Endothelial cell of umbilical vein (primary cell): ENCODE data around the gene UBXN1. TPM values are rescaled to one million over a fixed set of nuclear protein-coding genes. Genes with fewer than 3 reads are reported as not detected.
A peak's percentile ranks its signal among the peaks of the same experiment; 100 is the strongest.

Source experiments
- Bru-seq: library from RNA; stranded (reverse); fragments of 400-500 nt; gene quantifications from one replicate; lab custom pipeline; 2021; lab: Mats Ljungman, UMichigan
- BruChase-seq, 2 experiments: library from RNA; stranded (reverse); fragments of 400-500 nt; gene quantifications; one replicate each; lab custom pipeline; 2021; lab: Mats Ljungman, UMichigan
- BruUV-seq: library from RNA; stranded (reverse); fragments of 400-500 nt; replicated peaks from 2 replicates; lab custom pipeline; 2021; lab: Mats Ljungman, UMichigan
- CTCF ChIA-PET: fragments of 300-600, 350-600 bp; sonication (Branson Sonifier 250); formaldehyde crosslinking; loops from one replicate; lab custom pipeline; 2021; ENCODE audit warnings: antibody characterized with exemption, inconsistent platforms; lab: Charles Lee
- POLR2A ChIA-PET: fragments of 300-600, 350-600 bp; sonication (Branson Sonifier 250); formaldehyde crosslinking; loops from one replicate; lab custom pipeline; 2021; ENCODE audit warnings: antibody characterized with exemption, inconsistent platforms; lab: Charles Lee
- DNase-seq: peaks from one replicate; pipeline ENCODE4 v3.0.0-alpha.2; 2011; ENCODE audit warnings: low read depth, low spot score
- FAIRE-seq: peaks from 2 replicates; lab custom pipeline; 2011; peaks lifted over from hg19 to GRCh38; lab: Jason Lieb, UNC
- H2AFZ ChIP-seq: 2 replicates; pipeline ENCODE4 v1.6.0; 2012; ENCODE audit warnings: low read depth, low read length, control low read depth, inconsistent platforms
- H3K27ac ChIP-seq: 2 replicates; pipeline ENCODE4 v1.5.1; 2011; ENCODE audit warnings: low read depth, mild to moderate bottlenecking, control low read depth, low read length, moderate library complexity; ENCODE audit not compliant: insufficient read depth
- H3K27me3 ChIP-seq, 2 experiments: 2 replicates each; pipeline versions ENCODE4 v1.6.0 to v1.6.1; 2011; ENCODE audit warnings: low read length in 2 of 2, mixed read lengths in 1 of 2; ENCODE audit not compliant: control insufficient read depth in 2 of 2, insufficient read depth in 2 of 2
- H3K36me3 ChIP-seq, 2 experiments: 2 replicates in 1 of 2; 3 replicates in 1 of 2; pipeline ENCODE4 v1.5.1; 2011; ENCODE audit warnings: low read length in 2 of 2, mild to moderate bottlenecking in 1 of 2, moderate library complexity in 1 of 2; ENCODE audit not compliant: control insufficient read depth in 2 of 2, insufficient read depth in 2 of 2; ENCODE audit errors: extremely low read depth in 1 of 2
- H3K4me1 ChIP-seq: 3 replicates; pipeline ENCODE4 v1.5.1; 2011; ENCODE audit warnings: mild to moderate bottlenecking, low read length; ENCODE audit not compliant: control insufficient read depth, insufficient read depth; ENCODE audit errors: extremely low read depth
- H3K4me2 ChIP-seq: 2 replicates; pipeline ENCODE4 v1.6.1; 2011; ENCODE audit warnings: low read length, control low read depth, mixed read lengths; ENCODE audit not compliant: insufficient read depth
- H3K4me3 ChIP-seq, 3 experiments: fragments of 200-600 bp in 1 of 3; sonication (generic), shearing (Covaris generic) in 1 of 3; replicated peaks in 1 of 3; 2 replicates each; pipeline ENCODE4 v1.5.1; 2011 to 2016; ENCODE audit warnings: control low read depth in 3 of 3, low read length in 3 of 3, mild to moderate bottlenecking in 2 of 3, inconsistent platforms in 1 of 3, low read depth in 1 of 3, moderate library complexity in 1 of 3; ENCODE audit not compliant: insufficient read depth in 1 of 3
- H3K79me2 ChIP-seq: 2 replicates; pipeline ENCODE4 v1.6.0; 2012; ENCODE audit warnings: low read length, inconsistent platforms; ENCODE audit not compliant: control insufficient read depth, insufficient read depth
- H3K9ac ChIP-seq: replicated peaks from 2 replicates; pipeline ENCODE3; 2011; ENCODE audit warnings: low read length, control low read depth; ENCODE audit not compliant: insufficient read depth; ENCODE audit errors: extremely low read depth
- H3K9me1 ChIP-seq: replicated peaks from 3 replicates; pipeline ENCODE4 v1.6.0; 2011; ENCODE audit warnings: mild to moderate bottlenecking, low read length; ENCODE audit not compliant: control insufficient read depth, insufficient read depth; ENCODE audit errors: extremely low read depth
- H3K9me3 ChIP-seq: replicated peaks from 2 replicates; pipeline ENCODE4 v1.5.1; 2012; ENCODE audit warnings: low read length, inconsistent platforms; ENCODE audit not compliant: control insufficient read depth, insufficient read depth
- H4K20me1 ChIP-seq: replicated peaks from 2 replicates; pipeline ENCODE3; 2011; ENCODE audit warnings: mild to moderate bottlenecking, low read length; ENCODE audit not compliant: control insufficient read depth, insufficient read depth; ENCODE audit errors: extremely low read depth
- CTCF ChIP-seq, 2 donors: IDR thresholded peaks; 1 replicate in 1 of 2; 2 replicates in 1 of 2; pipeline ENCODE4 v1.5.1; 2011; ENCODE audit warnings: low read length in 2 of 2, mild to moderate bottlenecking in 2 of 2, moderate library complexity in 2 of 2, control low read depth in 1 of 2, inconsistent platforms in 1 of 2, low read depth in 1 of 2; ENCODE audit not compliant: insufficient read depth in 1 of 2; ENCODE audit errors: extremely low read depth in 1 of 2
- GATA2 ChIP-seq: IDR thresholded peaks from 2 replicates; pipeline ENCODE4 v1.7.0; 2011; ENCODE audit warnings: low read depth, mild to moderate bottlenecking, moderate library complexity, mixed read lengths, low read length; ENCODE audit not compliant: insufficient read length, insufficient read depth
- JUN ChIP-seq: IDR thresholded peaks from 2 replicates; pipeline ENCODE4 v1.6.1; 2011; ENCODE audit warnings: borderline replicate concordance, low read depth; ENCODE audit not compliant: insufficient read length, insufficient read depth
- MYC ChIP-seq: IDR thresholded peaks from one replicate; pipeline ENCODE4 v1.6.1; 2011; ENCODE audit warnings: mild to moderate bottlenecking, low read depth, low read length
- POLR2A ChIP-seq: IDR thresholded peaks from 2 replicates; pipeline ENCODE4 v1.6.1; 2012; ENCODE audit warnings: low read depth, mild to moderate bottlenecking, control low read depth, low read length
- POLR2AphosphoS5 ChIP-seq: IDR thresholded peaks from 2 replicates; pipeline ENCODE4 v1.6.1; 2012; ENCODE audit warnings: low read depth, mild to moderate bottlenecking, control low read depth, low read length, moderate library complexity; ENCODE audit not compliant: insufficient read depth
- dilution Hi-C: fragments of 300-500 bp; cut with MboI; formaldehyde crosslinking; loops from one replicate; pipeline ENCODE4 v1.15.0; 2019; ENCODE audit warnings: low sequenced_read_pairs; ENCODE audit not compliant: extremely low pct_ligation_motif_present
- intact Hi-C: fragments of 100-400 bp; cut with micrococcal nuclease; formaldehyde crosslinking; loops from one replicate; pipeline ENCODE4 v1.10.0; 2022
- long read RNA-seq: library from polyadenylated mRNA; stranded (forward); transcript quantifications from one replicate; pipeline ENCODE4 v2.0.0, GENCODE V29; 2021
- polyA minus RNA-seq, 3 experiments: library from RNA; depleted of rRNA, polyadenylated mRNA; stranded (reverse); fragments of >200 nt; gene quantifications; 1 replicate in 1 of 3; 2 replicates in 2 of 3; pipeline ENCODE4 v1.2.3, GENCODE V29; 2011
- polyA plus RNA-seq, 4 experiments: library from polyadenylated mRNA; depleted of rRNA in 3 of 4; stranded (reverse) in 3 of 4; unstranded in 1 of 4; fragments of >200 nt; gene quantifications; 2 replicates each; pipeline versions ENCODE4 v1.2.1 to v1.2.3, GENCODE V29; 2011 to 2012; ENCODE audit warnings: missing spikeins in 1 of 4
- total RNA-seq: library from RNA; stranded (reverse); gene quantifications from 2 replicates; pipeline ENCODE4 v1.2.3, GENCODE V29; 2021
- TF ChIP-seq, protein P1 (sequence below): IDR thresholded peaks from 2 replicates; pipeline ENCODE4 v1.6.1; 2011; ENCODE audit not compliant: insufficient read depth, insufficient read length

UBXN1 gene, protein sequence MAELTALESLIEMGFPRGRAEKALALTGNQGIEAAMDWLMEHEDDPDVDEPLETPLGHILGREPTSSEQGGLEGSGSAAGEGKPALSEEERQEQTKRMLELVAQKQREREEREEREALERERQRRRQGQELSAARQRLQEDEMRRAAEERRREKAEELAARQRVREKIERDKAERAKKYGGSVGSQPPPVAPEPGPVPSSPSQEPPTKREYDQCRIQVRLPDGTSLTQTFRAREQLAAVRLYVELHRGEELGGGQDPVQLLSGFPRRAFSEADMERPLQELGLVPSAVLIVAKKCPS
- total RNA-seq (112 and 113 TPM in 2 replicates), polyA plus RNA-seq (105 and 114 TPM in 2 replicates), polyA minus RNA-seq (41.0 and 42.1 TPM in 2 replicates), Bru-seq, nascent RNA (percentile 80 among the genes with signal in this experiment), BruChase-seq, experiment 1, labeled RNA remaining after a 6-hour chase (percentile 96 among the genes with signal in this experiment), BruChase-seq, experiment 2, labeled RNA remaining after a 2-hour chase (percentile 92 among the genes with signal in this experiment)
- 98.7 and 120 TPM in 2 replicates for polyA plus RNA-seq (2011; cell fraction: cytosol; rRNA removed)
- polyA plus RNA-seq (2011; cell fraction: nucleus; rRNA removed), result 148 and 194 TPM in 2 replicates
- polyA plus RNA-seq (2012), result 92.3 and 141 TPM in 2 replicates
- 62.7 TPM for polyA minus RNA-seq (2011; cell fraction: cytosol; rRNA and poly(A)+ RNA removed)
- 31.2 and 41.0 TPM in 2 replicates for polyA minus RNA-seq (2011; cell fraction: nucleus; rRNA and poly(A)+ RNA removed)
- long read RNA-seq, transcript UBXN1-217 (10 exons, 943 nt), result minor isoform, 12 of 552 reads
- long read RNA-seq, transcript UBXN1-202 (9 exons, 1,153 nt), result major isoform, 350 of 552 reads
- long read RNA-seq, transcript UBXN1-206 (8 exons, 1,257 nt), result minor isoform, 12 of 552 reads
- long read RNA-seq, partial matches to known transcripts, result 149 of 552 reads
- long read RNA-seq, other reads (novel, unspliced or antisense), result 24 of 552 reads

GRCh38 chr11:62678770-62679696, at the start of gene UBXN1:
Gene UBXN1, minus strand, starts transcription at chr11:62679073. Its CDS starts 150 bp downstream, at chr11:62678923.
- Histone ChIP-seq H3K27ac (peak within 1 kb of the TSS; percentile 74), H3K36me3 (peaks cover 0 to 17% of the 10 kb centered on the region in 2 experiments), H3K79me2 (peaks cover 16% of the 10 kb centered on the region), H3K27me3 (no peaks in the 10 kb centered on the region), H3K9ac (peak within 1 kb of the TSS; percentile 85), H3K4me2 (peak within 1 kb of the TSS; percentile 71), H4K20me1 (no peaks in the 10 kb centered on the region), H3K9me3 (no peaks in the 10 kb centered on the region), H2AFZ (peak within 1 kb of the TSS; percentile 72), H3K4me1 (peaks cover 11% of the 10 kb centered on the region), H3K9me1 (no peaks in the 10 kb centered on the region), H3K4me3 (peak within 1 kb of the TSS; percentile 76 to 93 (median 79))
- ChIA-PET POLR2A (interaction anchor here (0.6 to 3.2 kb wide), 3 partner anchors 14 to 160 kb away, joined by 3 to 33 read pairs (median 4); partner anchors contain the start of genes C11orf98, CSKMT and WDR74), CTCF (interaction anchor here (1.0 to 3.9 kb wide), 3 partner anchors 14 to 24 kb away, joined by 3 to 118 read pairs (median 4); partner anchors contain the start of genes C11orf98, CSKMT and LRRN4CL)
- TF ChIP-seq POLR2A (peak; percentile 84), GATA2 (no peak), JUN (no peak), MYC (peak; percentile 26), CTCF (IDR thresholded peaks at IDR 0.05; ENCODE audit: extremely low read depth in 1 of 2, insufficient read depth in 1 of 2, low read depth in 1 of 2, low read length in 2 of 2) (no peak), POLR2AphosphoS5 (peak; percentile 89)
- TF ChIP-seq, protein P1, sequence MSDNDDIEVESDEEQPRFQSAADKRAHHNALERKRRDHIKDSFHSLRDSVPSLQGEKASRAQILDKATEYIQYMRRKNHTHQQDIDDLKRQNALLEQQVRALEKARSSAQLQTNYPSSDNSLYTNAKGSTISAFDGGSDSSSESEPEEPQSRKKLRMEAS, result peak; percentile 97
- dilution Hi-C loops, result no loop called here
- DNase-seq, result peak; percentile 89
- peak; percentile 93 for FAIRE-seq
- intact Hi-C loops, result loop anchor here (1.0 to 2.0 kb wide), 3 partner anchors 14 to 183 kb away; partner anchors contain the start of genes C11orf98, CSKMT and HNRNPUL2
- TSS peak; percentile 91 for BruUV-seq
